Liver (tissue), 5 donors: ENCODE results near the gene CATSPERB. TPM values are rescaled to one million over a fixed set of nuclear protein-coding genes. Genes with fewer than 3 reads are reported as not detected.

Experiments
- polyA plus RNA-seq, 2 donors: library from polyadenylated mRNA; stranded (reverse) in 1 of 2; unstranded in 1 of 2; fragments of 200-250 nt in 1 of 2; fragments of >200 nt in 1 of 2; fragmentation: Nextera tagmentation in 1 of 2; extraction: Ambion mirVana in 1 of 2; gene quantifications; one replicate each; pipeline versions ENCODE4 v1.2.1 to v1.2.3, GENCODE V29; 2013 to 2015
- small RNA-seq: library from RNA; depleted of rRNA; stranded (forward); fragments of <200 nt; gene quantifications from one replicate; pipeline ENCODE3, GENCODE V24; 2014
- total RNA-seq, 2 donors: library from RNA; depleted of rRNA; stranded (reverse); fragments of >200 nt; gene quantifications; one replicate each; pipeline ENCODE4 v1.2.3, GENCODE V29; 2014
- donor health status: healthy.
- donor health status: healthy.
- donor health status: healthy.

CATSPERB gene
- total and polyA plus RNA-seq, 4 donors, result 0.01 to 0.59 (median 0.07) TPM; not detected in 1

Small RNA genes lying within 50 kb of the gene (small RNA-seq; reads per million reads assigned to genes)
- gene AL133373.1 (not detected), gene POLR3GP1 (not detected), gene RF00012 (not detected)

Other genes with a start within 250 kb of the CATSPERB start
- 10 to 100 TPM; 59.9 to 63.3 TPM for gene PPP4R3A, start 221.8 kb downstream of the CATSPERB start, total RNA-seq
- 10 to 100 TPM; 18.7 to 25.1 TPM for gene PPP4R3A, start 221.8 kb downstream of the CATSPERB start, polyA plus RNA-seq
- gene TC2N, start 135.4 kb upstream of the CATSPERB start, total RNA-seq, result 1 to 10 TPM; 1.9 to 6.4 TPM
- gene TC2N, start 135.4 kb upstream of the CATSPERB start, polyA plus RNA-seq, result 1 to 10 TPM in 1 of 2 donors, under 1 TPM in 1; 0.62 to 1.3 TPM
- gene FBLN5, start 215.6 kb upstream of the CATSPERB start, total RNA-seq, result 10 to 100 TPM in 1 of 2 donors, 1 to 10 TPM in 1; 3.9 to 18.7 TPM
- 10 to 100 TPM; 10.9 to 21.8 TPM for gene FBLN5, start 215.6 kb upstream of the CATSPERB start, polyA plus RNA-seq